ENCODE results near the gene GID8. TPM values are rescaled to one million over a fixed set of nuclear protein-coding genes. Genes with fewer than 3 reads are reported as not detected.
A peak's percentile ranks its signal among the peaks of the same experiment; 100 is the strongest.

Gene GID8
- polyA plus RNA-seq, 2 donors, result 16.2 to 30.0 TPM

DNA sequence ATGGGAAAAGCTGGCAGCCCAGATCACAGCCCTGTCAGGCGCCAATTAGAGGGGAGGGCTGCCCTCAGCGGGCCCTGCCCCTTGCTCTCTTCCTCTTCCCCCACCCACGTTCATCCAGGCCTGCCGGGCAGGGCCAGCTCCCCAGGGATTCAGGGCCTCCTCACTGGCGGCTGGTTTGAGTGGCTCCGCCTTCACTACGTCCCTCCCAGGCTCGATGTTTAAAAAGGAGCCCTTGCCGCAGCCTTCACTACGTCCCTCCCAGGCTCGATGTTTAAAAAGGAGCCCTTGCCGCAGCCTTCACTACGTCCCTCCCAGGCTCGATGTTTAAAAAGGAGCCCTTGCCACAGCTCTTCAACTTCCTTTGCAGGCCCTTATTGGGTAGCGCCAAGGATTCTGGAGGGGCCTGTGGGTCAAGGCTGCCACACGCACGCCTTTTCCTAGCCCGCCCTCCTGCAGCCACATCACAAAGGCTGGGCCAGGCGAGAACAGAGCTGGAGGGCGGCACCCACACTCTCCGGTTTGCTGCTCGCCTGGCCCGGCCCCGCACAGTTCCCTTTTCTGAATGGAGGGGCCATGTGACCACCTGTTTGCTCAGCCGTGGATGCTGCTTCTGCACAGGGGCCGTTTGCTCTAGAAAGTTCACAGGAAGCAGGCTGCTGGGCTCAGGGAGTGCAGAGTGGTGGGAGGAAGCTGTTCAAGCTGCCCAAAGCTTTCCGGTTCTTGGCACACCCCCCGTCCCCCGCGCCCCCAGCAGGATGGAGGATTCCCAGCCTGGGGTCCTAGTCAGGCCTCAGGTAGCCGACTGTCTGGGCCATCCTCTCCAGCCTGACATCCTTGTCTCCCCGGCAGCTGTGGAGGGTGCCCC lies 16.1 kb downstream of the GID8 start:
- peak overlapping the region; percentile 82 to 89 for H3K27ac ChIP-seq (ENCODE audit: low read depth in 2 of 2, low read length in 1 of 2)
- H3K4me3 ChIP-seq (ENCODE audit: low read depth in 1 of 2, low read length in 2 of 2), result no peak overlapping the region
- H3K36me3 ChIP-seq (ENCODE audit: control insufficient read depth in 2 of 2, insufficient read depth in 2 of 2, low read length in 1 of 2), result peaks cover 4 to 17% of the 10 kb centered on the region in 2 donors
- peaks cover 0 to under 1% of the 10 kb centered on the region in 2 donors for H3K9me3 ChIP-seq (ENCODE audit: control insufficient read depth in 2 of 2, insufficient read depth in 1 of 2, low read depth in 1 of 2, low read length in 1 of 2)
- no peaks in the 10 kb centered on the region for H3K27me3 ChIP-seq (ENCODE audit: control insufficient read depth in 1 of 2, insufficient read depth in 2 of 2, low read length in 2 of 2)
- peaks cover 13 to 14% of the 10 kb centered on the region in 2 donors for H3K4me1 ChIP-seq (ENCODE audit: control insufficient read depth in 2 of 2, insufficient read depth in 2 of 2, low read length in 1 of 2)
- WGBS, 2 donors, result 6 to 21% methylated on average over 32 of the region's 32 CpGs

DNA sequence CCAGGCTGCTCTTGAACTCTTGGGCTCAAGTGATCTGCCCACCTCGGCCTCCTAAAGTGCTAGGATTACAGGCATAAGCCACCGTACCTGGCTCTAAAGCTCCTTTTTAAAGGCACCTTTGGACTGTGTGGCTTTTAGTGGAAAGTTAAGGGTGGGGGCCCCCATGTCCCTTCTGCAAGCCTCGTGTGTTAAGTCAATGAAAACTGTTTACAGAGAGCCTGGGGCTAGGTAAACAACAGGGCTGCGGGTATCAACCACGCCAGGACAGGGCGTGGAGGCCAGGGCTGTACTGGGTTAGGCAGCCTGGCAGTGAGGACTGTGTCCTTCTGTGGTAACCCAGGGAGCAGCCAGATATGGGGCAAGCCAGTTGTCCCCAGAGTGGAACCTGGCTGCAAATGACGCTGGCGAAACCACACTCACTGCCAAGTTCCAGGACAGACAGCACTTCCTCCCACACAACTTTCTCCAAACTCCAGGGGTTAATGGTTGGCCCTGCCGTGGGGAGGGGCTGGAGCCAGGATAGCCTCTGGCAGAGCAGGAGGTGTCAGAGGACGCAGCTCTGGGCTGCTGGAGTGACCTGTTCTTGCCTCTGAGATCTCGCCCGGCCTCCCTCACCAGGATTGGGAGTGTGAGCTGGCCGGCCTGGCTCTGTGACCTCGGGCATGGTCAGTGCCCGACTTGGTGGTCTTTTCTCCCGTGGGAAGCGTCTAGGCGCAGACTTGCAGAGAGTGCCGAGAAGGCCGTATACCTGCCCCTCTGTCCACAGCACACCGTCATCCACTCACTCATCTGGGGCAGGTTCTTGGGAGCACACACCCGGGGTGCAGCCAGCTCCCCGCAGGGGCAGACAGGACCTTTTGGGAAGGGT lies 17.8 kb downstream of the GID8 start:
- no peaks in the 10 kb centered on the region for H3K9me3 ChIP-seq (ENCODE audit: control insufficient read depth in 2 of 2, insufficient read depth in 1 of 2, low read depth in 1 of 2, low read length in 1 of 2)
- H3K27me3 ChIP-seq (ENCODE audit: control insufficient read depth in 1 of 2, insufficient read depth in 2 of 2, low read length in 2 of 2), result no peaks in the 10 kb centered on the region
- no peak overlapping the region for H3K27ac ChIP-seq (ENCODE audit: low read depth in 2 of 2, low read length in 1 of 2)
- 68 to 80% methylated on average over 22 to 23 of the region's 23 CpGs for WGBS, 2 donors
- no peak overlapping the region for H3K4me3 ChIP-seq (ENCODE audit: low read depth in 1 of 2, low read length in 2 of 2)
- H3K36me3 ChIP-seq (ENCODE audit: control insufficient read depth in 2 of 2, insufficient read depth in 2 of 2, low read length in 1 of 2), result peaks cover 0 to 6% of the 10 kb centered on the region in 2 donors
- H3K4me1 ChIP-seq (ENCODE audit: control insufficient read depth in 2 of 2, insufficient read depth in 2 of 2, low read length in 1 of 2), result peaks cover 13 to 14% of the 10 kb centered on the region in 2 donors

DNA sequence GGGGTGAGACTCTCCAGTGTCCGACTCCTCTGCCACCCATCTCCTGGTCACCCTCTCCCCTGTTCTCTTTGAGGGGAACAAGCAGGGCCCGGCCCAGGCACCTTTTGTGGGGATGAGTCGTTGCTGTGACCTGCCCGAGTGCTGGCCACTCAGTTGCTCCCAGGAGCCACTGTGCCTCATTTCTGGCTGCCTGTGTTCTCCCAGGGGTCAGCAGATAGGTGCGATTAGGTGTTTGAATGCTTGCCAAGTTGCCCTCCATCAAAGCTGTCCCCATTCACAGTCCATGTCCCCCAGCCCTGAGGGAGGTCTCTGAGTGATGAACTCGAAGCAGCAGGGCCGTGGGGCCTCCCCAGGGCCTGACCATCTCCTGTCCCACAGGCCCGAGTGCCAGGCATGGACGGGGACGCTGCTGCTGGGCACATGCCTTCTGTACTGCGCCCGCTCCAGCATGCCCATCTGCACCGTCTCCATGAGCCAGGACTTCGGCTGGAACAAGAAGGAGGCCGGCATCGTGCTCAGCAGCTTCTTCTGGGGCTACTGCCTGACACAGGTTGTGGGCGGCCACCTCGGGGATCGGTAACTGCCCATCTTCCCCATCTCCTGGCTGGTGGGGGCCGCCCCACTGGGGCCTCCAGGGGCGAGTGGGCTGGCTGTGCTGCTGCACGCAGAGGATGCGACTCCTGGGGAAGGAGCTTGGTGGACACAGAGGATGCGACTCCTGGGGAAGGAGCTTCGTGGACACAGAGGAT lies 18.6 kb downstream of the GID8 start:
- no peak overlapping the region for H3K27ac ChIP-seq (ENCODE audit: low read depth in 2 of 2, low read length in 1 of 2)
- WGBS, 2 donors, result 82 to 85% methylated on average over 25 of the region's 25 CpGs
- peaks cover 13 to 14% of the 10 kb centered on the region in 2 donors for H3K4me1 ChIP-seq (ENCODE audit: control insufficient read depth in 2 of 2, insufficient read depth in 2 of 2, low read length in 1 of 2)
- H3K4me3 ChIP-seq (ENCODE audit: low read depth in 1 of 2, low read length in 2 of 2), result no peak overlapping the region
- H3K36me3 ChIP-seq (ENCODE audit: control insufficient read depth in 2 of 2, insufficient read depth in 2 of 2, low read length in 1 of 2), result peaks cover 0 to 2% of the 10 kb centered on the region in 2 donors
- H3K9me3 ChIP-seq (ENCODE audit: control insufficient read depth in 2 of 2, insufficient read depth in 1 of 2, low read depth in 1 of 2, low read length in 1 of 2), result no peaks in the 10 kb centered on the region
- no peaks in the 10 kb centered on the region for H3K27me3 ChIP-seq (ENCODE audit: control insufficient read depth in 1 of 2, insufficient read depth in 2 of 2, low read length in 2 of 2)

DNA sequence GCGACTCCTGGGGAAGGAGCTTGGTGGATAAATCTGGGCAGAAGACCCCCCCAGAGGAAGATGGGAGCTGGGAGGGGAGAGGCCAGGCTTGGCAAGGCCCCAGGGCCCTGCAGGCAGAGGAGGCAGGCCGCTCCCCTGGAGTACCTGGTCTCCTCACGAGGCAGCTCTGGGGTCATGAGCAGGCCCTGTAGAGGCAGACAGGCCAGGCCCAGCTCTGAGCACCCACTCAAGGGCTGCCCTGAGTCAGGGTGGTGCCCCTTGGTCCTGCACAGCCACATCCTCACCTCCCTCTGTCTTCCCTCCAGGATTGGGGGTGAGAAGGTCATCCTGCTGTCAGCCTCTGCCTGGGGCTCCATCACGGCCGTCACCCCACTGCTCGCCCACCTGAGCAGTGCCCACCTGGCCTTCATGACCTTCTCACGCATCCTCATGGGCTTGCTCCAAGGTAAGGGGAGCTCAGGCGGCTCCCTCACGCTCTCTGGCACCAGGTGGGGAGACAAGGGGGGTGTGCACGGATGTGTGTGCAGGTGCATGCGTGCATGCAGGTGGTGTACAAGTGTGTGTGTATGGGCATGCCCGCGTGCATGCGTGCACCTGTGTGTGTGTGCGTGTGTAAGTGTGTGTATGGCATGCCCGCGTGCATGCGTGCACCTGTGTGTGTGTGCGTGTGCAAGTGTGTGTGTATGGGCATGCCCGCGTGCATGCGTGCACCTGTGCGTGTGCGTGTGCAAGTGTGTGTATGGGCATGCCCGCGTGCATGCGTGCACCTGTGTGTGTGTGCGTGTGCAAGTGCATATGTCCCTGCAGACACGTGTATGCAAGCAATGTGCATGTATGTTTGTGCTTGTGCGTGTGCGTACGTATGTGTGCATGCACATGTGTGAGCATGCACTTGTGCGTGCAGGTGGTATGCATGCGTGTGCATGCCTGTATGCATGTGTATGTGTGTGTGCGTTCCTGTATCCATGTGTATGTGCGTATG lies 19.5 kb downstream of the GID8 start:
- Histone ChIP-seq H3K27ac (ENCODE audit: low read depth in 2 of 2, low read length in 1 of 2) (no peak overlapping the region), H3K27me3 (ENCODE audit: control insufficient read depth in 1 of 2, insufficient read depth in 2 of 2, low read length in 2 of 2) (no peaks in the 10 kb centered on the region), H3K9me3 (ENCODE audit: control insufficient read depth in 2 of 2, insufficient read depth in 1 of 2, low read depth in 1 of 2, low read length in 1 of 2) (no peaks in the 10 kb centered on the region), H3K4me3 (ENCODE audit: low read depth in 1 of 2, low read length in 2 of 2) (no peak overlapping the region), H3K4me1 (ENCODE audit: control insufficient read depth in 2 of 2, insufficient read depth in 2 of 2, low read length in 1 of 2) (peaks cover 10 to 11% of the 10 kb centered on the region in 2 donors), H3K36me3 (ENCODE audit: control insufficient read depth in 2 of 2, insufficient read depth in 2 of 2, low read length in 1 of 2) (peaks cover 0 to 2% of the 10 kb centered on the region in 2 donors)
- 95% methylated on average over 36 of the region's 36 CpGs for WGBS, 2 donors

DNA sequence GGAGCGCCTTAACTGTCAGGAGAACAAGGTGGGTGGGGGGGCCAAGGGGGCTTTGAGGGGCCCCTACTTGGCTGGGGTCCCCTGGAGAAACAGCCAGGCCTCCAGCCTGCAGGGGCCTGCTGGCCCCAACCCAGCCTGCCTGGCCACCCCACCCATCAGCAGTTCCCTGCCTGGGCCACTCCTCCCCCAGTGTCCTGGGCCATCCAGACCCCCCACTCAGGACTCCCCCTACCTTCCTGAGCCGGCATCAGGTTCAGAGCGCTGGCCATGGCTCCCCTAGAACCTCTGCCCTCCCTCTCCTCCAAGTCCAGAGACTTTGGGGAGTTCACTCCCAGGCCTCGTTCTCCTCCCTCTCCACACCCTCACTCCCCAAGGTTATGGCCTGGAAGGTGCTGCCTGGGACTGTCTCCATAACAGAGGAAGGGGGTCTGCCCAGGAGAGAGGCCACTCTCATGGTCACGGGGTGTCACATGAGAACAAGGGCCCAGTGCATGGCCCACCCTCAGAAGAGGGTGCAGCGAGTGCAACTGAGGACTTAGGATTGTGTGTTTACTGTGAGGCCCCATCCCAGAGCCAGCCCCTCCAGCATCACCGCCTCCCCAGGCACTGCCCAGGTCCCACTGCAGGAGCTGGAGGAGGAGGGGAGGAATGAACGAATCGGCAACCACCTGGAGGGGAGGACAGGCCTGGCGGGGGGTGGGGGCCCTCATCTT lies 20.6 kb downstream of the GID8 start:
- H3K27me3 ChIP-seq (ENCODE audit: control insufficient read depth in 1 of 2, insufficient read depth in 2 of 2, low read length in 2 of 2), result no peaks in the 10 kb centered on the region
- H3K4me3 ChIP-seq (ENCODE audit: low read depth in 1 of 2, low read length in 2 of 2), result no peak overlapping the region
- H3K9me3 ChIP-seq (ENCODE audit: control insufficient read depth in 2 of 2, insufficient read depth in 1 of 2, low read depth in 1 of 2, low read length in 1 of 2), result no peaks in the 10 kb centered on the region
- no peak overlapping the region for H3K27ac ChIP-seq (ENCODE audit: low read depth in 2 of 2, low read length in 1 of 2)
- H3K36me3 ChIP-seq (ENCODE audit: control insufficient read depth in 2 of 2, insufficient read depth in 2 of 2, low read length in 1 of 2), result peaks cover 0 to 2% of the 10 kb centered on the region in 2 donors
- WGBS, 2 donors, result 83 to 86% methylated on average over 9 to 10 of the region's 10 CpGs
- H3K4me1 ChIP-seq (ENCODE audit: control insufficient read depth in 2 of 2, insufficient read depth in 2 of 2, low read length in 1 of 2), result peaks cover 3% of the 10 kb centered on the region in 2 donors

DNA sequence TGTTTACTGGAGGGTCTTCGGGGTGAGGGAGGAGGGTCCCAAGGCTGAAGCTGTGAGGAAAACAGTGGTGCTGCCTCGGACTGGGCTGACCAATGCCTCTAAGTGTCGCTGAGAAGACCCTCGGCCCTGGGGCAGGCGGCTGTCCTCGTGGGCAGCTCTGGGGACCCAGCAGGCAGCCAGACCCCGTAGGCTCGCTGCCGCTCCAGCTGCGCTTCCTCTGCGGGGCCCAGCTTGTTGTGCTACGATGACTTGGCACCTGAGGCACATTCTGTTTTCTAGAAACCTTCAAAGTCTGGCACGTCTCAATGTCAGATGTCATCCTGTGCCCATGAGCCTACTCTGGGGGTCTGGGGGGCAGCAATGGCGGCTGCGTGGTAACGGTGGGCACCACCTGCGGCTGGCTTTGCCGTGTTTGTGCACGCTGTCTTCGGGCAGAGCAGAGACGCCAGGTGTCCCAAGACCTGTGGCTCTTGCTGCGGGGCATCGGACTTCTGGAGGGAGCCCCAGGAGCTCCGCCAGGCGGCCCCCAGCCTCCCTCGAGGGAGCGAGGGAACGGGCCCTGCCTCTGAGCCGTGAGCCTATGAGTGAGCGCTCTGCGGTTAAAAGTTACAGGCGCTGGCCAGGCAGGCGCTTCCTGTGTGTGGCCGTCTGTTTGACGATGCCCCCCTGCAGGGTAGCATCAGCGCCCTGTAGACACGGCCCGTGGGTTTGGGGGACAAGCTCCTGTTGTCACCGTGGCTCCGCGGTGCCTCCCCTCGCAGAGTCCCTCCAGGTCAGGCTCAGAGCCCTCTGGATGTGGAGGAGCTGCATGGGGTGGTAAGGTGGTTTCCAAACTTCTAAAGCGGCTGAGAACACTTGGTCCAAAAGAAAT lies 21.4 kb downstream of the GID8 start:
- peaks cover 0 to 2% of the 10 kb centered on the region in 2 donors for H3K36me3 ChIP-seq (ENCODE audit: control insufficient read depth in 2 of 2, insufficient read depth in 2 of 2, low read length in 1 of 2)
- no peaks in the 10 kb centered on the region for H3K9me3 ChIP-seq (ENCODE audit: control insufficient read depth in 2 of 2, insufficient read depth in 1 of 2, low read depth in 1 of 2, low read length in 1 of 2)
- H3K27ac ChIP-seq (ENCODE audit: low read depth in 2 of 2, low read length in 1 of 2), result no peak overlapping the region
- no peaks in the 10 kb centered on the region for H3K4me1 ChIP-seq (ENCODE audit: control insufficient read depth in 2 of 2, insufficient read depth in 2 of 2, low read length in 1 of 2)
- H3K27me3 ChIP-seq (ENCODE audit: control insufficient read depth in 1 of 2, insufficient read depth in 2 of 2, low read length in 2 of 2), result no peaks in the 10 kb centered on the region
- no peak overlapping the region for H3K4me3 ChIP-seq (ENCODE audit: low read depth in 1 of 2, low read length in 2 of 2)
- 64 to 77% methylated on average over 43 of the region's 43 CpGs for WGBS, 2 donors

DNA sequence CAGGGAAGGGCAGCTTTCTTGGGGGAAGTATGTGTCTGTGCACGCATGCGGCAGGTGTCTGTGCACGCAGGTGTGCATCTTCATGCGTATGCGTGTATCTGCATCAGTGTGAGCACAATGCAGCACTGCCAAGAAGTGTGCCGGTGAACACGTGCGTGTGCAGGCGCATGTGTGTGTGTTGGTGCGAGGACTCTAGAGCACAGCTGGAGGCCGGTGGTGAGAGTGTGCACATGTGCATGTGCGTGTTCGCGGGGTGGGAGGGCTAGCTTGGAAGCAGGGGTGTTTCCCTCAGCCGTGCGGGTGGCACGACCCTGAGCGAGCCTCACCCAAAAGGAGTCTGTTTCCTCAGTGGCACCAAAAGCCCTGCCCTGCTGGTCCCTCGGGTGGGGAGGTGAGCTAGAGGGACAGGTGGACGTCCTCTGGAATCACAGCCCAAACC lies 22.1 kb downstream of the GID8 start:
- no peaks in the 10 kb centered on the region for H3K9me3 ChIP-seq (ENCODE audit: control insufficient read depth in 2 of 2, insufficient read depth in 1 of 2, low read depth in 1 of 2, low read length in 1 of 2)
- no peak overlapping the region for H3K27ac ChIP-seq (ENCODE audit: low read depth in 2 of 2, low read length in 1 of 2)
- 81 to 85% methylated on average over 20 of the region's 20 CpGs for WGBS, 2 donors
- peaks cover 0 to 2% of the 10 kb centered on the region in 2 donors for H3K36me3 ChIP-seq (ENCODE audit: control insufficient read depth in 2 of 2, insufficient read depth in 2 of 2, low read length in 1 of 2)
- no peaks in the 10 kb centered on the region for H3K27me3 ChIP-seq (ENCODE audit: control insufficient read depth in 1 of 2, insufficient read depth in 2 of 2, low read length in 2 of 2)
- no peaks in the 10 kb centered on the region for H3K4me1 ChIP-seq (ENCODE audit: control insufficient read depth in 2 of 2, insufficient read depth in 2 of 2, low read length in 1 of 2)
- no peak overlapping the region for H3K4me3 ChIP-seq (ENCODE audit: low read depth in 1 of 2, low read length in 2 of 2)
